GM12864 (cell line): Measurements from ENCODE around the gene ADCY1.

ENCODE experiments used
- DNase-seq: peaks from one replicate; pipeline ENCODE4 v3.0.0-alpha.2; 2011; ENCODE audit warnings: low read depth
- H3K4me3 ChIP-seq: 2 replicates; pipeline ENCODE4 v1.5.1; 2011; ENCODE audit warnings: mild to moderate bottlenecking, low read depth, low read length, control low read depth
- TF ChIP-seq, protein P1 (sequence below): IDR thresholded peaks from 2 replicates; pipeline ENCODE4 v1.5.1; 2011; ENCODE audit warnings: low read depth, mild to moderate bottlenecking, moderate library complexity, low read length, control low read depth, inconsistent platforms; ENCODE audit errors: missing control alignments

The ADCY1 gene

DNA sequence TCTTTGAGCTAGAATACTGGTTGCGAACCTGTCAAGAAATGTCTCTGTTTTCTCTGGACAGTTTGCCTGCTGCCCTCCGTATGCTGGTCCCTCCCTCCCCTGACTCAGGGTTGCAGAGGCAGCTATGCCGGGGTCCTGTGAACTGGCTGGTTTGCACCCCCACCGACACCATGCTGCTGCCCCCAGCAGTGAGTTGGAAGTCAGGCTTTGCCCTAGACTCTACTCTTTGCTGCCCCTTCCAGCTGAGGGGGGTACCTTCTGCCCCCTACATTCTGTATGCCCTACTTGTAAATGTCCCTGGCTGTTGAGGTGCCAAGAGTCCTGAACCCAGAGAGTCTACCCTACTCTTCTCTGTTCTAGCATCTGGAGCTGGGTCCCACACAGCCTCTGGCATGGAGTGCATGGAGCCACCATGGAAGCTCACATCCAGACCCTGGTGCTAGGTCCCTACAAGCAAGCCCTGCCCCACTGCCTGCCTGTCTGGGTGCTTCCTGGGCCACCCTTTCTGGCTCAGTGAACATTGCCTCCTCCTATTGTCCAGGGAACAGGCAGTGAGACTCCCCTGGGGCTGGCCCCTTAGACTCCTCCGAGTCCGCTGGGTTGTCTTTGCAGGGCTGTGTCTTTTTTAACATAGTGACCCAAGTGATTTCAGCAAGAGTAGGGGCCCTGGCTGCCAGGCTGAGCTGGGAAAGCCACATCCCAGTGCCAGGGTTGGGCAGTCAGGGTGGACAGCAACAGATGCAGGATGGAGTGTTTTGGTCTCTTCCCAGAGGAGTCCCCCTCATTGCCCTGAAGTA is 138.9 kb downstream of the ADCY1 start:
- TF ChIP-seq, protein P1, sequence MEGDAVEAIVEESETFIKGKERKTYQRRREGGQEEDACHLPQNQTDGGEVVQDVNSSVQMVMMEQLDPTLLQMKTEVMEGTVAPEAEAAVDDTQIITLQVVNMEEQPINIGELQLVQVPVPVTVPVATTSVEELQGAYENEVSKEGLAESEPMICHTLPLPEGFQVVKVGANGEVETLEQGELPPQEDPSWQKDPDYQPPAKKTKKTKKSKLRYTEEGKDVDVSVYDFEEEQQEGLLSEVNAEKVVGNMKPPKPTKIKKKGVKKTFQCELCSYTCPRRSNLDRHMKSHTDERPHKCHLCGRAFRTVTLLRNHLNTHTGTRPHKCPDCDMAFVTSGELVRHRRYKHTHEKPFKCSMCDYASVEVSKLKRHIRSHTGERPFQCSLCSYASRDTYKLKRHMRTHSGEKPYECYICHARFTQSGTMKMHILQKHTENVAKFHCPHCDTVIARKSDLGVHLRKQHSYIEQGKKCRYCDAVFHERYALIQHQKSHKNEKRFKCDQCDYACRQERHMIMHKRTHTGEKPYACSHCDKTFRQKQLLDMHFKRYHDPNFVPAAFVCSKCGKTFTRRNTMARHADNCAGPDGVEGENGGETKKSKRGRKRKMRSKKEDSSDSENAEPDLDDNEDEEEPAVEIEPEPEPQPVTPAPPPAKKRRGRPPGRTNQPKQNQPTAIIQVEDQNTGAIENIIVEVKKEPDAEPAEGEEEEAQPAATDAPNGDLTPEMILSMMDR: no peak
- DNase-seq: no peak
- no peak overlapping the region for H3K4me3 ChIP-seq

- H3K4me3 ChIP-seq: no peak overlapping the region
- TF ChIP-seq, protein P1: no peak
- no peak for DNase-seq
These were observed 139.7 kb downstream of the ADCY1 start for GRCh38 chr7:45713669-45714520.

DNA sequence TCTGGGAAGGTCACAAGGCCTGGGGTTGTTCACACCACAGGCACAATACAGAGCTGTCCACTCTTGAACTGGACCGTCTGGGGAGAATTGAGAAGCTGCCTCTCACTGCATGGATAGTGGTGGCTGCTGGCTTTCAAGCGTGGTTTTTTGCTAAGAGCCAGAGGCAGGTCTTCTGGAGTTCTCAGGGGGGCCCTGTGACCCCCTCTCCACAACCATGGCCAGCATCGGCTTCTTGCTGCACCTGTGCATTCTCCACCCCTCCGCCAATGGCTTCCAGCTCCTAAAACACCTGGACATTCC is 140.3 kb downstream of the ADCY1 start:
- TF ChIP-seq, protein P1: no peak
- no peak for DNase-seq
- no peak overlapping the region for H3K4me3 ChIP-seq

GRCh38 chr7:45715471-45716352 is 141.5 kb downstream of the ADCY1 start:
- TF ChIP-seq, protein P1: no peak
- H3K4me3 ChIP-seq: no peak overlapping the region
- no peak for DNase-seq

DNA sequence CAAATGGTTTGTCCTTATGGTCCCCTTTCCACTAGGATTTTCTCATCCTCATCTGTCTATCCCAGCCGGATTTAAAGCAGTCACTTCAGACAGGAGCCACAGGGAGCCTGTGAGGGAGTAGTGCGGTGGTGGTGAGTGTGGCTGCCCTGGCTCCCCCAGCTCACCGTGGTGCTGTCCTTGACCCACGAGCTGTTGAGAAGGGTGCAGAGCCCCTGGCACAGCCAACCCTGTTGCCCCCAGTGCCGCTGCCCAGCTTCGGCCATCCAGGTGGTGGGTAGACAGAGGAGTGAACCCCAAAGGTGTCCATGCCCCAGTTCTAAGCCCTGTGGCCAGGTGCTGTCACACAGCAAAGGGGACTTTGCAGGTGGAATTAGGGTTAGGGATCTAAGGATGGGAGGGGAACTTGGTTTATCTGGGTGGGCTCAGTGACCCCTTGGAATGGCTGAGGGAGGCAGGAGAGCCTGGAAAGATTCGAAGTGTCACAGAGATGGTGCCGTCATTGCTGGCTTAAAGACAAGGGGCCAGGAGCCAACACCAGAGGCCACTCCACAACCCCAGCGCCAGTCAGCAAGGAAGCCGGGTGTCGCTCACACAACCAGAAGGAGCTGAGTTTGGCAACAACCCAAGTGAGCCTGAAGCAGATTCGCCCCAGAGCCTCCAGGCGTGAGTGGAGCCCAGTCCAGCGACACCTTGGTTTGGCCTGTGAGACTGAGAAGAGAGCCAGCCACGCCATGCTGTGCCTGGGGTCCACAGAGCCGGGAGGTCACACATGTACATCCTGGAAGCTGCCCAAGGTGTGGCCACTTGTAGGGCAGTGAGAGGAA is 142.4 kb downstream of the ADCY1 start:
- TF ChIP-seq, protein P1: no peak
- no peak for DNase-seq
- H3K4me3 ChIP-seq: no peak overlapping the region
